Prostate gland (tissue), 2 donors: ENCODE results near the gene FUBP3.

Source experiments
- POLR2A ChIP-seq: fragments of 450-650 bp; IDR thresholded peaks from one replicate; pipeline ENCODE4 v1.6.1; 2016; ENCODE audit warnings: antibody characterized with exemption, mild to moderate bottlenecking
- TF ChIP-seq, protein P1 (sequence below), 4 experiments: fragments of 200-600 bp in 2 of 4; fragments of 450-650 bp in 2 of 4; sonication (generic) in 2 of 4; IDR thresholded peaks; 1 replicate in 3 of 4; 2 replicates in 1 of 4; pipeline ENCODE4 v1.5.1; 2016 to 2019; ENCODE audit warnings: antibody characterized with exemption in 4 of 4, mild to moderate bottlenecking in 2 of 4, moderate library complexity in 2 of 4

DNA sequence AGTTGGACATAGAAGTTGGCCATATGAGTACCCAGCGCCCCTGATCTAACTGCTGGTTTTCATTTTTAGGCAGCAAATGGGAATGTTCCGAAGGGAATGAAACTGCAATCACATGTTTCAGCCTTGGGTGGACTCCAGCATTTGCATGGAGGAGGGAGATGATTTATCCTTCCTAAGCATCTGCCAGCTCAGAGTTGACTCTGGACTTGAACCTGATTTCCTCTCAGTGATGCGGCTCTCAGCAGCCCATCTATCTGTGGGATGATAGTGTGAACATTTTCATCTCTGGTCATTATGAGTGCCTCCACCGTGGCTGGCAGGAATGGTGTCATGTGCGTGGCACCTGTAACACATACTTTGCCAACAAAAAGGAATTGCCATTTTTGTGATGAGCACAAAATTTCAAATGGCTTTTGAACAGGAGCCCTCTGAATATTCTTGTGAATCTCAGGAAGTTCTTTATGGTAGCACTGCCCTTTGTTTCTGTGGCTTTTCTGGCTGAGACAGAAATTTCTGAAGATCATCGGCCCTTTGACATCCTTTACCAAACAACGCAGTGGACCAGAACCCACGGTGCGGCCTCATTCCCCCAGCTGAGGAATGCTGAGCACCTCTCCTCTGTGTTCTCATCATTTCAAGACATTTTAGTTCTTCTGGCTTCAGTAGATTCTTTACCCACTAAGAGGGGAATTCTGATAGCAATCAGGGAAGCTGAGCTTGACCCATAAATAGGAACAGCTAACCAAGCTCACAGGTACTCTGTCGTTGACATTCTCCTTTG lies 28.5 kb downstream of the FUBP3 start:
- TF ChIP-seq, protein P1, sequence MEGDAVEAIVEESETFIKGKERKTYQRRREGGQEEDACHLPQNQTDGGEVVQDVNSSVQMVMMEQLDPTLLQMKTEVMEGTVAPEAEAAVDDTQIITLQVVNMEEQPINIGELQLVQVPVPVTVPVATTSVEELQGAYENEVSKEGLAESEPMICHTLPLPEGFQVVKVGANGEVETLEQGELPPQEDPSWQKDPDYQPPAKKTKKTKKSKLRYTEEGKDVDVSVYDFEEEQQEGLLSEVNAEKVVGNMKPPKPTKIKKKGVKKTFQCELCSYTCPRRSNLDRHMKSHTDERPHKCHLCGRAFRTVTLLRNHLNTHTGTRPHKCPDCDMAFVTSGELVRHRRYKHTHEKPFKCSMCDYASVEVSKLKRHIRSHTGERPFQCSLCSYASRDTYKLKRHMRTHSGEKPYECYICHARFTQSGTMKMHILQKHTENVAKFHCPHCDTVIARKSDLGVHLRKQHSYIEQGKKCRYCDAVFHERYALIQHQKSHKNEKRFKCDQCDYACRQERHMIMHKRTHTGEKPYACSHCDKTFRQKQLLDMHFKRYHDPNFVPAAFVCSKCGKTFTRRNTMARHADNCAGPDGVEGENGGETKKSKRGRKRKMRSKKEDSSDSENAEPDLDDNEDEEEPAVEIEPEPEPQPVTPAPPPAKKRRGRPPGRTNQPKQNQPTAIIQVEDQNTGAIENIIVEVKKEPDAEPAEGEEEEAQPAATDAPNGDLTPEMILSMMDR (IDR thresholded peaks at IDR 0.05), result no peak
- TF ChIP-seq POLR2A, result no peak
